ENCODE measurements around the gene PRR15L.
"Not testable (repeated sequence)": the region's sequence is repeated elsewhere in the genome, so short reads cannot be mapped to it uniquely, and the experiment has no call there.

The PRR15L gene

DNA sequence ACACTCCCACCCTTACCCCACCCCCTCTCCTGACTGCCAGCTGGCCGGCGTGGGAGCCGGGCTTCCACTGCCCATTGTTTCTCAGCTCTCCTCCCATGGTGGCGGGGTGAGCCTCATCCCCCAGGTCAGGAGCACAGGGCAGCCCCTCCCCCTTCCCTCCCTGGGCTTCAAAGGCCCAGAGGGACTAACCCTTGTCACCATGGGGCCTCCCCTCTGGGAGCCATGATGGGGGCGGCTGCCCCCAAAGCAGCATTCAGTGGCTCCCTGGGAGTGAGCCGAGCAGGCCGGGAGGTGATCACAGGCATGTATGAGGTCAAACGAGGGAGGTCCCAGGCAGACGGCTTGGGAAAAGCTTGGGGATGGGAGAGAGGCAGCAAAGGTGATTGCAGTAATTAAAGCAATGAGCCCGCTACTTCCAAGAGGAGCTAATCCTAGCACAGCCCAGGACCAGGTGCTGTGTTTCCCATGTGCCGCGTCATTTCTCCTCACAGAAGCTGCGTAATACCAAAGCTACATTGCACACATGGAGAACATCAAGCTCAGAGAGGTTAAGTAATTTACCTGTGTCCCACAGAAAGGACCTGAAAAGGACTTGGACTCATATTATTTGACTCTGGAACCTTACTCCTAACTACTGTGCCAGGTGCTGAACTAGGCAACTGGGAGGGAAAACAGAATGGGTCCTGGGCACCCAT lies 37.7 kb upstream of the PRR15L start:
- peaks cover 2% of the 10 kb centered on the region for H3K27me3 ChIP-seq (ENCODE audit: control insufficient read depth, insufficient read depth, low read length)
- no peak overlapping the region for H3K27ac ChIP-seq (ENCODE audit: low read depth, low read length)
- H3K9ac ChIP-seq (ENCODE audit: low read length) = no peak overlapping the region
- H3K36me3 ChIP-seq (ENCODE audit: control insufficient read depth, insufficient read depth, low read length) = no peaks in the 10 kb centered on the region
- no peak overlapping the region for H3K4me3 ChIP-seq (ENCODE audit: low read length)
- no peaks in the 10 kb centered on the region for H3K4me1 ChIP-seq (ENCODE audit: control insufficient read depth, insufficient read depth, low read length)

DNA sequence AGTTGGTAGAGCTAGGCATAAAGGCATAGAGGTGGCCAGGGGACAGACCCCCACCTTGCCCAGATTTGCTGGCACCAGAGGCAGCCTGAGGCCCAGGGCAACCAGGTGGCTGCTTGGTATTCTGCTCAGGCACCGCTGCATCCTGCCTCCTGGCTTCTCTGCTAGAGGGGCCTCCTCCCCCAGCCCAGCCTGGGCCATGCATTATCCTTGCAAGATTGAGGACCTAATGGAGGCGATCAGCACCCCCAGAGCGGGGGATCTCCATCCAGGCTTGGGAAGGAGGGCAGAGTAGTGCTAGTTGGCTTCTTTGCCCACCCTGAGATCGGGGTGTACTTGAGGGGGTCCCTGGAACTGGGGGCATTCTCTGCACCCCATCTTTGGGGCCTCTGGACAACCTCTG lies 37.0 kb upstream of the PRR15L start:
- Histone ChIP-seq H3K4me1 (ENCODE audit: control insufficient read depth, insufficient read depth, low read length) (no peaks in the 10 kb centered on the region), H3K27me3 (ENCODE audit: control insufficient read depth, insufficient read depth, low read length) (peaks cover 2% of the 10 kb centered on the region), H3K36me3 (ENCODE audit: control insufficient read depth, insufficient read depth, low read length) (no peaks in the 10 kb centered on the region), H3K4me3 (ENCODE audit: low read length) (no peak overlapping the region), H3K27ac (ENCODE audit: low read depth, low read length) (no peak overlapping the region), H3K9ac (ENCODE audit: low read length) (no peak overlapping the region)

DNA sequence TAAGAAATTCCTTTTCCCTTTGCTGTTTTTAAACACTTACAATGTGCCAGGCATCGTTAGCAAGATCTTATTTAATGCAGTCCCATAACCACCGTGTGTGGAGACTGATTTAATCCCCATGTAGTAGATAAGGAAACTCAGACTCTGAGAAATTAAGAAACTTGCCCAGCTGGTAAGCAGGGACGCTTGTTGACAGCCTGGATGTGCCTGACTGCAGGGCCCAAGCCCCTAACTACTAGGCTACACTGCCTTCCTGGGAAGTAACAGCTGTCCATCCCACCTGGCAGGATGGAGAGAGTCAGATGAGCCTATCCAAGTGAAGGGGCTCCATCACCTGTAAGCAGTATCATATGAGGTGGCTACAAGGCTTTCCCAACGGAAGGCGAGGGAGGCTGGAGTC lies 36.3 kb upstream of the PRR15L start:
- H3K4me3 ChIP-seq (ENCODE audit: low read length) = no peak overlapping the region
- no peak overlapping the region for H3K9ac ChIP-seq (ENCODE audit: low read length)
- no peaks in the 10 kb centered on the region for H3K4me1 ChIP-seq (ENCODE audit: control insufficient read depth, insufficient read depth, low read length)
- H3K27me3 ChIP-seq (ENCODE audit: control insufficient read depth, insufficient read depth, low read length) = peaks cover 2% of the 10 kb centered on the region
- H3K27ac ChIP-seq (ENCODE audit: low read depth, low read length) = no peak overlapping the region
- H3K36me3 ChIP-seq (ENCODE audit: control insufficient read depth, insufficient read depth, low read length) = no peaks in the 10 kb centered on the region

DNA sequence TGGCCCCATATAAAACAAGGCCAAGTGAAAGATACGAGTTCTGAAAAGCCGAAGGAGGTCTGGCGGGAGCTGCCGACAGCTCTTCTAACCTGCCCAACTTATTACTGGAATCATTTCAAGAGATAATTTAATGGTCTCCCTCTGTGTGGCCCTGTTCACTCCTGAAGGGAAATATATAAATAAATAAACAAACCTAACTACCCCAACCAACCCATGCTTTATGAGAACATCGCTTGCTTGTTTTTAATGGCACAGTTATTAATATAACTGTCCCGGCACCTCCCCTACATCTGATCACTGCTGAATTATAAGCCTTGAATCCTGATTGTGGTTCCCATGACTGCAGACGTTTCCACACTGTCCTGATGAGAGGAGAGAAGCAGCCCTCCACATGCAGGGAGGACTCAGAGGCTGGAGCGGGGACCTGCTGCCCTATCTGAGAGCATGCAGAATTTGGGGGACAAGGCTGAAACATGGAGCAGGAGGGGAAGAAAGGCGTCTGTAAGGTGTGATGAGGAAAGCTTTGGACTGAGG lies 35.4 kb upstream of the PRR15L start:
- no peak overlapping the region for H3K9ac ChIP-seq (ENCODE audit: low read length)
- H3K27ac ChIP-seq (ENCODE audit: low read depth, low read length) = no peak overlapping the region
- H3K4me3 ChIP-seq (ENCODE audit: low read length) = no peak overlapping the region
- H3K4me1 ChIP-seq (ENCODE audit: control insufficient read depth, insufficient read depth, low read length) = no peaks in the 10 kb centered on the region
- H3K27me3 ChIP-seq (ENCODE audit: control insufficient read depth, insufficient read depth, low read length) = peaks cover 2% of the 10 kb centered on the region
- no peaks in the 10 kb centered on the region for H3K36me3 ChIP-seq (ENCODE audit: control insufficient read depth, insufficient read depth, low read length)

DNA sequence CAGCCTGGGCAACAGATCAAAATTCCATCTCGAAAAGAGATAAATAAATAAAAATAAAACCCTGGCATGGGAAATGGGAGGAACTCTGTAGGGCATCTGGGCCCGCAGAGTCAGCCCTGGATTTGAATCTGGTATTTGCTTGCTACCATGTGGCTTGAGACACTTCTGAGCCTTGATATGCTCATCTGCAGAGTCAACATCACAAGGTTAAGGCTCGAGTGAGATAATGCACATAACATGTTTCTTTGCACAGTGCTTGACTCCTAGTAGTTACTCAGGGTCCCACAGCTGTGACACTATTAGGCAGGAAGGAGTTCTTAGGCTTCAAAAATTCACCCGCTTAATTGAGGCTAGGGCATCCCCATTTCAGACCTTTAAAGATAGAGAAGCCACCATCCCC lies 34.5 kb upstream of the PRR15L start:
- Histone ChIP-seq H3K4me3 (ENCODE audit: low read length) (no peak overlapping the region), H3K36me3 (ENCODE audit: control insufficient read depth, insufficient read depth, low read length) (no peaks in the 10 kb centered on the region), H3K4me1 (ENCODE audit: control insufficient read depth, insufficient read depth, low read length) (peaks cover 3% of the 10 kb centered on the region), H3K27ac (ENCODE audit: low read depth, low read length) (no peak overlapping the region), H3K27me3 (ENCODE audit: control insufficient read depth, insufficient read depth, low read length) (peaks cover 2% of the 10 kb centered on the region), H3K9ac (ENCODE audit: low read length) (no peak overlapping the region)

DNA sequence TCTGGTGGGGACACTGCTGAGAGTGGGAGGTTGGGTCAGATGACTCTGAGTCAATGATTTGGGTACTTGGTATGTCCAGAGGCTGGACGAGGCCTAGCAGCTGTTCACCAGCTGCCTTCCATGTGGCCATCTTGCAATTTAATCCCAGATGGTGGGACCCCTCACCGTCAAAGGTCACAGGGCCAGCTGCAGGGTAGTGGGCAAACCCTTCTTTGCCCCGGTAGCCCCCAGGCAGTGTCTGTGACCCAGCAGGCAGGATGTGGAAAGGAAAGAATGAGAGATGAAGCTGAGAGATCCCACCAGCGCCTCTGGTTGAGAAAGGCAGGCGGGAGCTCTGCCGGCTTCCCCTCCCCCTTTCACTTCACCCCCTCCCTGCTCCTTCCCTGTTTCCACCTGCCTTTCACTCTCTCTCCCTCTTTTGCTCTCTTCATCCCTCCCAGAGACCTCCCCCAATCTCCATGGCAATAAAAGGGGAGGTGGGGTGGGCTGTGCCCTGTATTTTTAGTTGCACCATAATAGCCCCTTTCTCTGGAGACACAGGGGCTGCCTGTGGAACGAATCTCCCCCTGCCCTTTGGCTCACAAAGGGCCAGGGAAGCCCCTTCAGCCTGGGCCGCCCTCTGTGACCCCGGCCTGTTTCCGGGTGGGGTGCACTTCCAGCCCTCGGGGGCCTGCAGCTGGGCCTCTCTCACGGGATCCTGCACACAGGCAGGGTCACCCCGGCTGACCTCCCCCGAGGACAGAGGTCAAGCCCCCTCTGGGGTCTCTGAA lies 33.5 kb upstream of the PRR15L start:
- Histone ChIP-seq H3K27ac (ENCODE audit: low read depth, low read length) (no peak overlapping the region), H3K27me3 (ENCODE audit: control insufficient read depth, insufficient read depth, low read length) (no peaks in the 10 kb centered on the region), H3K4me1 (ENCODE audit: control insufficient read depth, insufficient read depth, low read length) (peaks cover 3% of the 10 kb centered on the region), H3K4me3 (ENCODE audit: low read length) (no peak overlapping the region), H3K36me3 (ENCODE audit: control insufficient read depth, insufficient read depth, low read length) (no peaks in the 10 kb centered on the region), H3K9ac (ENCODE audit: low read length) (no peak overlapping the region)

DNA sequence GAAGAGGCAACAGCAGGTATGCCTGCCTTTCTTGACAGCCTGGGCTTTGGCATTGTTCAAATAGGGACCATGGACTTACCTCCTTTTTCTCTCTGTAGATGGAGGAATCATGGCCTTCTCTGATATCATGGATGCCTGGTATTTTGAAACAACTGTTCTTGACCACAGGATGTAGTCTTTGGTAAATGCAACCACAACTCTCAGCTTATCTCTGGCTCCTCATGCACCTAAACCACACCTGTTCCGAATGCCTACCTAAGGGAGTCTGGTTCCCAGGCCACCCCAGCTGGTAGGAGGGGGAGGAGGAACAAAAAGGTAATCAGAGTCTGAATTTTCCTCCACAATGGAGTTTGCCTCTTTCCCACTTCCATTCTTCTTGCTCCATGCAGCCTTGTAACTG lies 32.0 kb upstream of the PRR15L start:
- Histone ChIP-seq H3K4me1 (ENCODE audit: control insufficient read depth, insufficient read depth, low read length) (peaks cover 3% of the 10 kb centered on the region), H3K4me3 (ENCODE audit: low read length) (no peak overlapping the region), H3K27ac (ENCODE audit: low read depth, low read length) (no peak overlapping the region), H3K36me3 (ENCODE audit: control insufficient read depth, insufficient read depth, low read length) (no peaks in the 10 kb centered on the region), H3K27me3 (ENCODE audit: control insufficient read depth, insufficient read depth, low read length) (no peaks in the 10 kb centered on the region), H3K9ac (ENCODE audit: low read length) (no peak overlapping the region)

DNA sequence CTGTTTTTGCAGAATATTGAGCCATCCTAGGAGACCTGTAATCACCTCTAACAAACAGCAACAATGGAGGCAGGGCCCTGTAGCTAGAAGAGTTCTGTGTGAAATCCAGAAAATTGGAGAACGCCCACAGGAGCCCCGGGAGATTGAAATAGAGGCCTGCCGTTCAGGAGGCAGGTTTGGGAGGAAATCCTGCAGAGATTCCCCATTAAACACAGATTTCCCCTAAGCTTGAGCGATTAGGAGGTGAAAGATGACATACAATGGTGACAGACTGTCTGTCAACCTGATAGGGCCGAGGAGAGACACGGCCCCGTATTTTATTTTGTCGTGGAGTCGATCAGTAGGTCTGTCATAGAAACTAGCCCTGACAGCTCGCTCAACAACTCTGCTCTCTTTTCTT lies 31.5 kb upstream of the PRR15L start:
- Histone ChIP-seq H3K4me1 (ENCODE audit: control insufficient read depth, insufficient read depth, low read length) (peaks cover 3% of the 10 kb centered on the region), H3K4me3 (ENCODE audit: low read length) (no peak overlapping the region)

DNA sequence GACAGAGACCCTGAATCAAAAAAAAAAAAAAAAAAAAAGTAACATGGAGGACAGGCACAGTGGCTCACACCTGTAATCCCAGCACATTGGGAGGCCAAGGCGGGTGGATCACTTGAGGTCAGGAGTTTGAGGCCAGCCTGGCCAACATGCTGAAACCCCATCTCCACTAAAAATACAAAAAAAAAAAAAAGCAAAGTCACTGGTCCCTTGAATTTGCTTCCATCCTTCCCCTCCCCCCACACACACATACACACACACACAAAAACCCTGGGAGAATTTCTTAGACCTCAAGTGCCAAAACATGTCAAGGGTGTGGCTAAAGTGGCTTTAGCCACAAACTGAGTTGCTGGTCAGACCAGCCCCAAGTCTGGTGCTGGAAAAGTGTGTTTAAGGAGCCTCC lies 30.8 kb upstream of the PRR15L start:
- H3K4me3 ChIP-seq (ENCODE audit: low read length); H3K27ac ChIP-seq (ENCODE audit: low read depth, low read length); H3K36me3 ChIP-seq (ENCODE audit: control insufficient read depth, insufficient read depth, low read length); H3K9ac ChIP-seq (ENCODE audit: low read length); H3K4me1 ChIP-seq (ENCODE audit: control insufficient read depth, insufficient read depth, low read length); H3K27me3 ChIP-seq (ENCODE audit: control insufficient read depth, insufficient read depth, low read length): not testable (repeated sequence)

More for the DNA sequence above, 31.5 kb upstream of the PRR15L start:
- Histone ChIP-seq H3K9ac (ENCODE audit: low read length) (no peak overlapping the region), H3K36me3 (ENCODE audit: control insufficient read depth, insufficient read depth, low read length) (no peaks in the 10 kb centered on the region), H3K27me3 (ENCODE audit: control insufficient read depth, insufficient read depth, low read length) (no peaks in the 10 kb centered on the region), H3K27ac (ENCODE audit: low read depth, low read length) (no peak overlapping the region)

DNA sequence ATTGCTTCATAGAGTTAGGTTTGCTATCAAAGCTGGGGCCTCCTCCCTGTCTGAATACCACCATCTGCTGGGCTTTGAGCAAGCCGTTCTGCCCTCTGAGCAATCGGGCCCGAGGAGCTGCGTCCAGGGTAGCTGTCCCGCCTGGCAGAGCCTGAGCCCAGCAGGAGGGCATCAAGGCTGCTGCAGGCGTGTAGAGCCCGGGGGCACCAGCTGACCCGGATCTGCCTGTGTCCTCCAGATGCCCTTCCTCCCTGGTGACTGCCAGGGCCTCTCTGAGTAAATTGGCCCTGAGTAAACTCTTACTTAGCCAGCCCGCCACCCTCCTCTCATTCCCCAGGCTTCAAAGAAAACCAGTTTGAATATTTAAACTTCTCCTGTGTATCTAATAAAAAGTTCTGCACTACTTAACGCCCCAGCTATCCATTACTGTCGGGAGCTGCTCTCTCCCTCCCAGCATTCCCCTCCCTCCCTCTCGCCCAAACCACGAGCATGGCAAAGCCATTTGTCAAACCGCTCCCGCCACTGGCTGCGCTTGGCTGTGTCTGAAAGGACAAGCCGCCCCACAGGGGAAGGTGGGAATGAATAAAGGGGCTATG lies 29.7 kb upstream of the PRR15L start:
- H3K4me3 ChIP-seq (ENCODE audit: low read length) = no peak overlapping the region
- peaks cover 7% of the 10 kb centered on the region for H3K36me3 ChIP-seq (ENCODE audit: control insufficient read depth, insufficient read depth, low read length)
- peaks cover 3% of the 10 kb centered on the region for H3K4me1 ChIP-seq (ENCODE audit: control insufficient read depth, insufficient read depth, low read length)
- no peaks in the 10 kb centered on the region for H3K27me3 ChIP-seq (ENCODE audit: control insufficient read depth, insufficient read depth, low read length)
- H3K27ac ChIP-seq (ENCODE audit: low read depth, low read length) = peak overlapping the region; percentile 68
- H3K9ac ChIP-seq (ENCODE audit: low read length) = no peak overlapping the region

DNA sequence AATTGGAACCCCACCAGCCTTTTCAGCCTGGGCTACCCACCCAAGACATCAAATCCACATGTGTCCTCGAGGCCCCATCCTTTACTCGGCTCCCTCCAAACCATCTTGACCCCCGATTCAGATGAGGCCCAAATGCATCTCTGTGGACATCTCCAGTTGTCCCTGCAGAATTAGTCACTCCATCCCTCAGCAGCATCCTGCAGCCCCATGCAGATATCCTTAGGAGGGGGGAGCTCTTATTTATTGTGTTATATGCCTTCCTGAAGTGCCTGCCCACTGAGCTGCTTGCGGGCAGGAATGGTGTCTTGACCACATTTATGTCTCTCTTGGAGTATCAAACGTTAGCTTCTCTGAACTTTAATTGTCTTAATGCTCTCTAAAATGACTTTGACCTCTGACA lies 28.8 kb upstream of the PRR15L start:
- H3K9ac ChIP-seq (ENCODE audit: low read length) = no peak overlapping the region
- H3K27me3 ChIP-seq (ENCODE audit: control insufficient read depth, insufficient read depth, low read length) = no peaks in the 10 kb centered on the region
- peaks cover 3% of the 10 kb centered on the region for H3K4me1 ChIP-seq (ENCODE audit: control insufficient read depth, insufficient read depth, low read length)
- no peak overlapping the region for H3K4me3 ChIP-seq (ENCODE audit: low read length)
- peaks cover 15% of the 10 kb centered on the region for H3K36me3 ChIP-seq (ENCODE audit: control insufficient read depth, insufficient read depth, low read length)
- peak overlapping the region; percentile 68 for H3K27ac ChIP-seq (ENCODE audit: low read depth, low read length)

DNA sequence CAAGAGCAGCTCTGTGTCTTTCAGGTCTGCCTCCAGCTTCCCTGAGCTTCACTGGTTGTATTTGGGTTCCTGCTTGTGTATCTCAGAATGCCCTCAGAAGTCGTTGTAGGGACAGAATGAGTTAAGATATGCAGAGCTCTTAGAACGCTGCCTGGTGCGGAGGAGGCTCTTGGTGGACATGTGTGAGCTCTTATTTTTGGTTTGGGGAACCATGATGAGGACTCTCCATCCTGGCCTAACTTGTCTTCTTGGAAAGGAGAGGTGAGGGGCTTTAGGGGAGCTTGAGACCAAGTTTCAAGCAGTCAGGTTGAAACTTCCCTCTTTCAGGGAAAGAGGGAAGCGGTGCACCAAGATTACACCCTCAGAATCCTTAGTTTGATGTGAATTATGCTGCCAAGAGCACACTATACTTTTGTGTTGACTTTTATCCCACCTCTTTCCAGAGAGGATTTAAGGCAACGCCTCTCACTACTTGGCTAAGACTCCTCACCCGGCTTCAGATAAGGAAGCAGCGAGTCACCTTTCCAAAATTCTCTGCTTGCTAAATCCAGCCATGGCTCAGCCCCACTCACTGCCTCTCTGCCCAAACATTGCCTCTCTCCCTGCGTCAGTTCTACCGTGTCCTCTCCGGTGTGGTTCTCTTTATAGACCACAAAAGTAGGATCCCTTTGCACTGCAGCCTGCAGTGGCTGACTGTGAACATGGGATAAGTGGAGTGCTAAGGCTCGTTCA lies 26.0 kb upstream of the PRR15L start:
- Histone ChIP-seq H3K27ac (ENCODE audit: low read depth, low read length) (no peak overlapping the region), H3K36me3 (ENCODE audit: control insufficient read depth, insufficient read depth, low read length) (peaks cover 29% of the 10 kb centered on the region), H3K4me1 (ENCODE audit: control insufficient read depth, insufficient read depth, low read length) (peaks cover 3% of the 10 kb centered on the region), H3K27me3 (ENCODE audit: control insufficient read depth, insufficient read depth, low read length) (no peaks in the 10 kb centered on the region), H3K4me3 (ENCODE audit: low read length) (no peak overlapping the region), H3K9ac (ENCODE audit: low read length) (no peak overlapping the region)
